Osteoblast (primary cell): Measurements from ENCODE around the gene RNF167. TPM values are rescaled to one million over a fixed set of nuclear protein-coding genes. Genes with fewer than 3 reads are reported as not detected.

Source experiments
- DNase-seq: peaks from one replicate; pipeline ENCODE4 v3.0.0; 2011; ENCODE audit warnings: low spot score, mixed read lengths; ENCODE audit not compliant: insufficient read length; ENCODE audit errors: missing footprints
- H2AFZ ChIP-seq: 2 replicates; pipeline ENCODE4 v1.6.0; 2011; ENCODE audit warnings: mild to moderate bottlenecking, low read length
- H3K27ac ChIP-seq: 2 replicates; pipeline ENCODE4 v1.5.1; 2011; ENCODE audit warnings: mild to moderate bottlenecking, low read depth, low read length, moderate library complexity
- H3K27me3 ChIP-seq: 2 replicates; pipeline ENCODE4 v1.6.0; 2012; ENCODE audit warnings: mild to moderate bottlenecking, control low read depth, inconsistent platforms, low read length, moderate library complexity; ENCODE audit not compliant: insufficient read depth
- H3K36me3 ChIP-seq: 2 replicates; pipeline ENCODE4 v1.5.1; 2011; ENCODE audit warnings: mild to moderate bottlenecking, low read length, control low read depth, moderate library complexity; ENCODE audit not compliant: insufficient read depth
- H3K4me1 ChIP-seq: 2 replicates; pipeline ENCODE4 v1.5.1; 2011; ENCODE audit warnings: mild to moderate bottlenecking, low read length, control low read depth, moderate library complexity; ENCODE audit not compliant: insufficient read depth
- H3K4me2 ChIP-seq: 2 replicates; pipeline ENCODE4 v1.6.0; 2011; ENCODE audit warnings: mild to moderate bottlenecking, low read length; ENCODE audit not compliant: insufficient read depth
- H3K4me3 ChIP-seq: fragments of 200-600 bp; sonication (generic); 3 replicates; pipeline ENCODE4 v1.5.1; 2012; ENCODE audit warnings: mild to moderate bottlenecking, low read length, inconsistent platforms; ENCODE audit not compliant: insufficient read depth
- H3K79me2 ChIP-seq: 2 replicates; pipeline ENCODE4 v1.6.0; 2012; ENCODE audit warnings: mild to moderate bottlenecking, low read length, control low read depth, inconsistent platforms; ENCODE audit not compliant: insufficient read depth
- H3K9me3 ChIP-seq: 2 replicates; pipeline ENCODE4 v1.5.1; 2011; ENCODE audit warnings: low read depth, low read length, control low read depth
- H4K20me1 ChIP-seq: 2 replicates; pipeline ENCODE4 v1.6.0; 2012; ENCODE audit warnings: mild to moderate bottlenecking, low read length, control low read depth; ENCODE audit not compliant: insufficient read depth
- total RNA-seq: library from RNA; depleted of rRNA; stranded (reverse); fragments of >200 nt; gene quantifications from 2 replicates; pipeline ENCODE4 v1.2.3, GENCODE V29; 2012
- TF ChIP-seq, protein P1 (sequence below): IDR thresholded peaks from 2 replicates; pipeline ENCODE4 v1.5.1; 2011; ENCODE audit warnings: mild to moderate bottlenecking, low read depth, low read length, moderate library complexity; ENCODE audit errors: extremely low read depth

The RNF167 gene
- total RNA-seq, 1 donor = 25.3 TPM

DNA sequence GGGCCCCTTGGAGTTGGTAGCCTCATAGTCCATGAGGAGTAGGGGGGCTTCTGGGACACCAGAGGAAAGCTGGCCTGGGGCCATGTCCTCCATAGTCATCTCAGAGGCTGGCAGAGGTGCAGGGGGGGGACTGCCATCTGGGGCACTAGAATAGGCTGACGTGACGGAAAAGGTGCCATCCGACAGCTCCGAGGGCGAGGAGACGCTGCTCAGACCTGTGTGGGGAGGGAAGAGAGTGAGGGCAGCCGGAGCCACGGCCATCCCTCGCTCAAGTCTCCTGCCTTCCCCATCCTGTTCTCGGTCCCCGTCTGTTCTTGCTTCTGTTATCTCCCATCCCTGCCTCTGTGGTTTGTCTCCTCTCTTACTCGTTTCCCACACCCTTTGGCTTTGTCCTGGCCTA is 32.3 kb downstream of the RNF167 start:
- H3K4me2 ChIP-seq = no peak overlapping the region
- H3K27ac ChIP-seq = no peak overlapping the region
- H4K20me1 ChIP-seq = no peaks in the 10 kb centered on the region
- H3K79me2 ChIP-seq = peaks cover 11% of the 10 kb centered on the region
- no peaks in the 10 kb centered on the region for H3K27me3 ChIP-seq
- DNase-seq = no peak
- no peak overlapping the region for H2AFZ ChIP-seq
- no peaks in the 10 kb centered on the region for H3K9me3 ChIP-seq
- TF ChIP-seq, protein P1, sequence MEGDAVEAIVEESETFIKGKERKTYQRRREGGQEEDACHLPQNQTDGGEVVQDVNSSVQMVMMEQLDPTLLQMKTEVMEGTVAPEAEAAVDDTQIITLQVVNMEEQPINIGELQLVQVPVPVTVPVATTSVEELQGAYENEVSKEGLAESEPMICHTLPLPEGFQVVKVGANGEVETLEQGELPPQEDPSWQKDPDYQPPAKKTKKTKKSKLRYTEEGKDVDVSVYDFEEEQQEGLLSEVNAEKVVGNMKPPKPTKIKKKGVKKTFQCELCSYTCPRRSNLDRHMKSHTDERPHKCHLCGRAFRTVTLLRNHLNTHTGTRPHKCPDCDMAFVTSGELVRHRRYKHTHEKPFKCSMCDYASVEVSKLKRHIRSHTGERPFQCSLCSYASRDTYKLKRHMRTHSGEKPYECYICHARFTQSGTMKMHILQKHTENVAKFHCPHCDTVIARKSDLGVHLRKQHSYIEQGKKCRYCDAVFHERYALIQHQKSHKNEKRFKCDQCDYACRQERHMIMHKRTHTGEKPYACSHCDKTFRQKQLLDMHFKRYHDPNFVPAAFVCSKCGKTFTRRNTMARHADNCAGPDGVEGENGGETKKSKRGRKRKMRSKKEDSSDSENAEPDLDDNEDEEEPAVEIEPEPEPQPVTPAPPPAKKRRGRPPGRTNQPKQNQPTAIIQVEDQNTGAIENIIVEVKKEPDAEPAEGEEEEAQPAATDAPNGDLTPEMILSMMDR = no peak
- peaks cover 56% of the 10 kb centered on the region for H3K36me3 ChIP-seq
- peaks cover 25% of the 10 kb centered on the region for H3K4me1 ChIP-seq
- no peak overlapping the region for H3K4me3 ChIP-seq

DNA sequence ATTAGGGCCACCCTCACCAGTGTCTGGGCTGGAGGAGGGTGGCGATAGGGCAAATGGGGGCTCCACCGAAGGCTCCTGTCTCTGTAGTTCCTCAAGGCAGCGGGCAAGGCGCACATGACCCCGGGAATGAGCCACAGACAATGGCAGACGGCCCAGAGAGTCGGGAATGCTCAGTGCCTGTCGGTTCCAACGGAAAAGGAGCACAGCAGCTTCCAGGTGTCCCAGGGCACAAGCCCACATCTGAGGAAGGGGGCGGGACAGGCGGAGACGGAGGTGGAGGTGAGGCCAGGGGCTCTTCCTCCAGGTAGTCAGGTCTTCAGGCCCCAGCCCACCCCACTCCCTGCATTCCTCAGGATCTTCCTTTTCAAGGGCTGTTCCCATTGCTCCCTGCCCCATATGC is 32.7 kb downstream of the RNF167 start:
- TF ChIP-seq, protein P1 = no peak
- Histone ChIP-seq H2AFZ (no peak overlapping the region), H3K27ac (no peak overlapping the region), H3K4me2 (no peak overlapping the region), H3K27me3 (no peaks in the 10 kb centered on the region), H3K36me3 (peaks cover 60% of the 10 kb centered on the region), H4K20me1 (no peaks in the 10 kb centered on the region), H3K4me3 (no peak overlapping the region), H3K9me3 (no peaks in the 10 kb centered on the region), H3K79me2 (peaks cover 11% of the 10 kb centered on the region), H3K4me1 (peaks cover 25% of the 10 kb centered on the region)
- DNase-seq = no peak

DNA sequence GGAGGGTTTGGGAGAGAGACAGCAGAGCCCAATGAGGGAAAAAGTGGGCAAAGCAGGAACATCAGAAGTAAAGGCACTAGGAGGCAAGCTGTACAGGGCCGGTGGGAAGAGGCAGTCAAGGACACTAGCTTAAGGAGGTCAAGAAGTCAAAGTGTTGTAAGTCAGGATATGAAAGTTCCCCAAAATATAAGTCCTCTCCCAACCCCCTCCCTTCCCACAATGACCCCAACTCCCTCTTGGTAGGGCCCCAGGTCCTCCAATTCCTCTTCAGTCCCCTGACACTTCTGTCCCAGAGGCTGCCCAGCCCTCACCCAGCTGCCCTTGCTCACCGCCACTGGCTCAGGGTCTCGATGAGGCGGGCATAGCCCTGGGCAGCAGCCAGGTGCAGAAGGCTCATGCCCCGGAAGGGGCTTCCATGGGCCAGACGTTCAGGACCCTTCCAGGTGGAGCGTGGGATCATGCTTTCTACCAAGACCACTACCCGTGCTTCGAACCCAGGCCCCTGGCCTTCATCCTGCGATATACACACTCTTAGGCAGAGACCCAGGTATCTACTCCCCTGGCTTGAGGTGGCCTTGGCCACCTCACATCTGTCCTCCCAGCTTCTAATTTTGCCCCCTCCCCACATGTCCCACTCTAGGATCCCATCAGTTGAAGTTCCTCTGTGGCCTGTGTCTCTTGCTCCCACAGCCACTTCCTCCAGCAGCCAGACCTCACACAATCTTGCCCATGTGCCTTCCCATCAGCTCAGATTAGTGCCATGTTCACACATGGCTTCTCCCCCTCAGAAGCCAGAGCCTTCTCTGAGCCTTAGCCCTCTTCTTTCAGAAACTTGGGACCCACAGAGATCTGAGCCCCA is 33.4 kb downstream of the RNF167 start:
- peaks cover 67% of the 10 kb centered on the region for H3K36me3 ChIP-seq

DNA sequence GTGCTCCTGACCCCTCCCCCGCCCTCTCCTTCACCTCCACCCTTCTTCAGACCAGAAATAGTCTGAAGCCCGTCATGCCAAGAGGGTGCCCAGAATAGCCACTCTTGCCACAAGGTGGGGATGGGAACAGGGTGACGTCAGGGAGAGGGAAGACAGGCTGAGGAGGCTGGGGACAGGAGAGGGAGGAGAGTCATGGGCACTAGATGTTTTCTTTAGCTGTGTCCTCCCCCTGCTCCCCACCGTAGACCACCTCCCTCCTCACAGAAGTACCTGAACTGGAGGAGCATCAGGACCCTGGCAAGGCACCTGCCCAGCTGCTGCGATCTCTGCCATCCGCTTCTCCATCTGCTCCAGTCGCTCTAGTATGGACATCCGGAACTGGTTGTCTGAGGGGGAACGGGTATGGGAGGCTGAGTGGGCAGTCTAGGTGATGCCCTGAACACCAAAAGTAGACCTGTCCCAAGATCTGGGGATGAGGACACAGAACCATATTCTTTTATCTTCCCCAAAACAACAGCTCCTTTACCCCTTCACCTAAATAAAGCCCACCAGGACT is 34.1 kb downstream of the RNF167 start:
- Histone ChIP-seq H3K27ac (no peak overlapping the region), H2AFZ (no peak overlapping the region), H3K79me2 (peaks cover 6% of the 10 kb centered on the region), H3K9me3 (no peaks in the 10 kb centered on the region), H3K36me3 (peaks cover 73% of the 10 kb centered on the region), H4K20me1 (no peaks in the 10 kb centered on the region), H3K27me3 (no peaks in the 10 kb centered on the region), H3K4me2 (no peak overlapping the region), H3K4me3 (no peak overlapping the region), H3K4me1 (peaks cover 12% of the 10 kb centered on the region)
- DNase-seq = no peak
- TF ChIP-seq, protein P1 = no peak

More for the DNA sequence above, 33.4 kb downstream of the RNF167 start:
- Histone ChIP-seq H3K4me3 (no peak overlapping the region), H3K9me3 (no peaks in the 10 kb centered on the region), H3K27me3 (no peaks in the 10 kb centered on the region), H3K4me1 (peaks cover 19% of the 10 kb centered on the region), H4K20me1 (no peaks in the 10 kb centered on the region), H2AFZ (no peak overlapping the region), H3K27ac (no peak overlapping the region), H3K79me2 (peaks cover 9% of the 10 kb centered on the region), H3K4me2 (no peak overlapping the region)
- TF ChIP-seq, protein P1 = no peak
- DNase-seq = no peak
